A549 (cell line): Measurements from ENCODE around the gene CPA3.

ENCODE experiments used
- CTCF ChIP-seq: fragments of >200 bp; sonication (Bioruptor Twin); formaldehyde crosslinking; IDR thresholded peaks from 3 replicates; pipeline ENCODE4 v1.5.1; 2016
- PBX3 ChIP-seq: IDR thresholded peaks from 2 replicates; pipeline ENCODE4 v1.6.1; 2012
- POLR2A ChIP-seq: IDR thresholded peaks from 2 replicates; pipeline ENCODE4 v1.6.1; 2012; ENCODE audit warnings: mild to moderate bottlenecking, low read length

GRCh38 chr3:148815316-148816110 lies 49.6 kb upstream of the CPA3 start:
- TF ChIP-seq PBX3 = no peak
- no peak for TF ChIP-seq POLR2A
- TF ChIP-seq CTCF = no peak
